ENCODE measurements around the gene CDH24. TPM values are rescaled to one million over a fixed set of nuclear protein-coding genes. Genes with fewer than 3 reads are reported as not detected.

CDH24 gene
- total and polyA plus RNA-seq, 9 of the 15 experiments (the other 6 are each of a cell fraction or from before 2014, with no cell fraction given): 0.04 to 16.2 (median 4.9) TPM

GRCh38 chr14:23006544-23007419 lies 50.5 kb downstream of the CDH24 start (continued):
- TF ChIP-seq ZNF232 (CRISPR knock-in tag; IDR thresholded peaks at IDR 0.05) (peak; percentile 87; the same call in 1 of the 2 replicates), TAF7 (tag; IDR thresholded peaks at IDR 0.05) (peak; percentile 77; the same call in 1 of the 2 replicates), SRSF9 (IDR thresholded peaks at IDR 0.05; ENCODE audit: borderline replicate concordance, low read depth, low read length) (no peak), BRD4 (IDR thresholded peaks at IDR 0.05) (0 out of 2 replicates have a peak, but pooled peaks have one; percentile 9), ZNF717 (CRISPR knock-in tag; IDR thresholded peaks at IDR 0.05) (no peak), CBX3 (IDR thresholded peaks at IDR 0.05; ENCODE audit: borderline replicate concordance in 1 of 2, low read length in 2 of 2) (peak in 1 of 2 experiments; percentile 63; a peak in 1 of 3 replicates), TCF3 (CRISPR knock-in tag; IDR thresholded peaks at IDR 0.05) (peak; percentile 52), WHSC1 (IDR thresholded peaks at IDR 0.05; ENCODE audit: low read length) (peak; percentile 43), ZBTB17 (CRISPR knock-in tag; IDR thresholded peaks at IDR 0.05) (0 out of 2 replicates have a peak, but pooled peaks have one; percentile 38), FOXP1 (CRISPR knock-in tag; IDR thresholded peaks at IDR 0.05) (peak; percentile 95), SRF (CRISPR knock-in tag; IDR thresholded peaks at IDR 0.05) (peak in 1 of 2 experiments; percentile 58; a peak in 1 of 4 replicates), TGIF2 (CRISPR knock-in tag; IDR thresholded peaks at IDR 0.05) (no peak), STAG1 (CRISPR knock-in tag; IDR thresholded peaks at IDR 0.05; ENCODE audit: borderline replicate concordance) (0 out of 2 replicates have a peak, but pooled peaks have one; percentile 16), MXI1 (IDR thresholded peaks at IDR 0.05; ENCODE audit: low read depth, low read length) (peak; percentile 34; the same call in 1 of the 2 replicates), CREB3L1 (IDR thresholded peaks at IDR 0.05; ENCODE audit: borderline replicate concordance, low read depth) (peak; percentile 60; the same call in 1 of the 2 replicates), RHOXF2B (CRISPR knock-in tag; conservative IDR thresholded peaks at IDR 0.05) (no peak), HDAC8 (tag; IDR thresholded peaks at IDR 0.05) (peak; percentile 69; the same call in 1 of the 2 replicates), NFIC (IDR thresholded peaks at IDR 0.05) (0 out of 2 replicates have a peak, but pooled peaks have one; percentile 29), PBX2 (CRISPR knock-in tag; IDR thresholded peaks at IDR 0.05; ENCODE audit: low read depth) (peak; percentile 92), PBX2 (tag; conservative IDR thresholded peaks at IDR 0.05; ENCODE audit: low read depth) (peak; percentile 99), ZNF766 (CRISPR knock-in tag; conservative IDR thresholded peaks at IDR 0.05) (0 out of 2 replicates have a peak, but pooled peaks have one; percentile 3), SAP30 (IDR thresholded peaks at IDR 0.05; ENCODE audit: borderline replicate concordance, insufficient read depth, low read depth, low read length, poor library complexity, severe bottlenecking) (peak; percentile 65), SP2 (IDR thresholded peaks at IDR 0.05; ENCODE audit: extremely low read depth, low read depth, low read length, poor library complexity, severe bottlenecking) (peak; percentile 91), CCNT2 (IDR thresholded peaks at IDR 0.05; ENCODE audit: borderline replicate concordance, extremely low read depth, insufficient read length, low read depth, low read length) (peak; percentile 91)
